HepG2 (cell line): Measurements from ENCODE around the gene CXCR2.

Source experiments
- RELA ChIP-seq: sonication (generic); formaldehyde crosslinking; IDR thresholded peaks from 2 replicates; pipeline ENCODE4 v1.4.0; 2020; ENCODE audit warnings: missing genetic modification reagents
- SIX4 ChIP-seq: sonication (generic); formaldehyde crosslinking; IDR thresholded peaks from 2 replicates; pipeline ENCODE4 v1.4.0; 2020; ENCODE audit warnings: missing genetic modification reagents
- ZBTB26 ChIP-seq: IDR thresholded peaks from 2 replicates; pipeline ENCODE4 v1.6.1; 2016; ENCODE audit warnings: missing compliant biosample characterization, missing genetic modification reagents, borderline replicate concordance

- TF ChIP-seq SIX4 (no peak), RELA (no peak), ZBTB26 (CRISPR knock-in tag) (no peak)
These were observed 37.0 kb downstream of the CXCR2 start for GRCh38 chr2:218162814-218163213.
